GM11168 (cell line): ENCODE measurements around the gene TRIM14.
"Not testable (repeated sequence)": the region's sequence is repeated elsewhere in the genome, so short reads cannot be mapped to it uniquely, and the experiment has no call there.

ENCODE experiments used
- in situ Hi-C: fragments of 300-500 bp; cut with MboI; formaldehyde crosslinking; loops from one replicate; pipeline ENCODE4 v1.12.0; 2022; ENCODE audit warnings: low sequenced_read_pairs; ENCODE audit not compliant: unreplicated experiment

The TRIM14 gene

GRCh38 chr9:98021306-98022040 lies 97.5 kb downstream of the TRIM14 start:
- in situ Hi-C loops = no loop called here

DNA sequence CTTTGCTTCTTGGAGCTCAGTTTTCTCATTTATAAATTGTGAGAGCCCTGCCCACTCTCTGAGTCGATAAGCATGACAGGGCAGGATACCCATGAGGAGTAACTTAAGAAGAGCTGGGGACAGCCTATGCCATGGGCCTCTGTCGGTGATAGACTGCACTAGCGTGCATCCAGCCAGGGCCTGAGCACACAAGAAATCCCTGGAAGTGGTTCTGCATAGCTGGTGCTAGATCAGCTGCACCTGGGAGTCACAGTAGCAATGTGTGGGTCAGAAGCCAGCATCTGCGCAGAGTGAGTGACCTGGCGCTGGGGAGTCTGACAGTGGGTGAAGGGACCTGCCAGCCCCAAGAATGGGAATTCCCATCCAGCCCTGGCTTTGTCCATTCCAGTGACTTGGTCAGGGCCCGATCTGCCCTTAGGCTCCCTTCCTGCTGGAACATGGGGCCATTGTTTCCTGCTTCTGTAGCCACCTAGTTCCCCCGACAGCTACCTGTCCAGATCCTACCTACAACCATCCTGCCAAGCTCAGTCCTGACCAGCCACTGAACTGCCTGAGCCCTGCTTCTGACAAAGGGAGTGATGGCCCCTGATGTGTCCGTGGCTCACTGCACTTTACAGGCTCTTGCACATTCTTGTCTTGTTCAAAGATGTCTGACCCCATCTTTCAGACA lies 98.4 kb downstream of the TRIM14 start:
- in situ Hi-C loops = no loop called here

- in situ Hi-C loops = not testable (repeated sequence)
Observed at GRCh38 chr9:98019869-98020268, 99.2 kb downstream of the TRIM14 start.
